Esophagus squamous epithelium (tissue), 4 donors: ENCODE results near the gene STT3B.

Experiments used
- CTCF ChIP-seq, 6 experiments: fragments of 450-650 bp in 4 of 6; fragments of 200-600 bp in 2 of 6; sonication (generic) in 2 of 6; IDR thresholded peaks; one replicate each; pipeline ENCODE4 v1.5.1; 2016 to 2019; ENCODE audit warnings: antibody characterized with exemption in 6 of 6, mild to moderate bottlenecking in 4 of 6, moderate library complexity in 4 of 6
- POLR2A ChIP-seq, 4 donors: fragments of 450-650 bp; IDR thresholded peaks; one replicate each; pipeline ENCODE4 v1.6.1; 2017; ENCODE audit warnings: antibody characterized with exemption in 4 of 4, mild to moderate bottlenecking in 4 of 4, moderate library complexity in 3 of 4

GRCh38 chr3:31483776-31484175 lies 48.9 kb upstream of the STT3B start:
- TF ChIP-seq CTCF (IDR thresholded peaks at IDR 0.05) (no peak), POLR2A (IDR thresholded peaks at IDR 0.05) (no peak)
